ENCODE data around the gene SERPINB1.

SERPINB1 gene

GRCh38 chr6:2844008-2844407 is 2.3 kb upstream of the SERPINB1 start:
- no peak for DNase-seq

DNA sequence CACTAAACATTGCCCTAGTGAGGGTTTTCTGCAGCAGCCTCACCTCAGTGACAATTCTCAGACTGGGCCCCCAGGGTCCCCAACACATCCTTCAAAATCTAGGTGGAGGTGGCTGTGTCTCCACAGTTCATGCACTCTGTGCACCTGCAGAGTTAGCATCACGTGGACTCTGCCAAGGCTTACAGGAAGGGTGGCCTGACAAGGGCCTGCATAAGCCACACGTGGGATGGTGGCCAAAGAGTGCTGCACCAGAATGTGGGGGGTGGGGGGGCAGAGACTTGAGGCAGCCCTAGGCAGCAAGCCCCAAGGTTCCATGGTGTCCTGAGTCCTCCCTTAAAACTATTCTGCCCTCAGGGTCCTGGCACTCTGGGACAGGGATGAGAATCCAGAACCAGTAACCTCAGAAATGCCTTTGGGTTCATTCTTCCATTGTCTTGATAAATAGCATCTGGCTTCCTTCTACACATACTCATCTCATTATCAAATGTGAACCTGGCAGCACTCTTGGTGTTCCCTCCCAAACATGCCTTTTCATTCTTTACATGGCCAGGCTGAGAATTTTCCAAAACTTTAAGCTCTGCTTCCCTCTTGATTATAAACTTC is 1.6 kb upstream of the SERPINB1 start:
- no peak for DNase-seq

DNA sequence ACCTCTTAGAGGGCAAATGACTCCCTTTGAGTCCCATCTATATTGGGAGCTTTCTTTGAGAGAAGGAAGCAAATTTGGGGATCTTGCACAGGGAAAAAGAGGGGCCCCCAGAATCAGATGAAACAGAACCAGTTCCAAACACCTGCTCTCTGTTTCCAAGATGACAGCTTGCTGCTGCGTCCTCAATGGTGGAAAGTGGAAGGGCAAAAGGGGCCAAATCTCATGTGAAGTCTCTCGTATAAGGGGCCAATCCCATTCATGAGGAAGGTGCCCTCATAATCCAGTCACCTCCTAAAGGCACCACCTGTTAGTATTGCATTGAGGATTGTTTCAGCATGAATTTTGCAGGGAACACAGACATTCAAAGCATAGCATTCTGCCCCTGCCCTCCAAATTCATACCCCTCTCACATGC is 483 bp upstream of the SERPINB1 start:
- DNase-seq, result no peak

DNA sequence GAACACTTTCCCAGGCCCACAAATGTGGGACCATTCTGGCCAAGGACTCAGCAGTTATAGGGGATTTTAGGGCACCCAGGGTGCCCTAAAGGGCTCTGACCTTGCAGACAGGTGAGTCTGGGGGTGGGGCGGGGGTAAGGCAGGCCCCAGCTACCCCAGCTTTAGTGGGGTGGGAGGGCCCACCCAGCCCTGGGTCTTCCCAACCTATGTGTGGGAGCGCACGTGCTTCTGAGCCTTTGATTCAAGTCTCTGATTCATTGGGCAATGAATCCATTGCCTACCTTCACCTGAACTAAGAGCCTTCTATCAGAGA is 958 bp downstream of the SERPINB1 start:
- DNase-seq, result no peak

GRCh38 chr6:2839982-2840748 is 1.5 kb downstream of the SERPINB1 start:
- DNase-seq, result no peak

DNA sequence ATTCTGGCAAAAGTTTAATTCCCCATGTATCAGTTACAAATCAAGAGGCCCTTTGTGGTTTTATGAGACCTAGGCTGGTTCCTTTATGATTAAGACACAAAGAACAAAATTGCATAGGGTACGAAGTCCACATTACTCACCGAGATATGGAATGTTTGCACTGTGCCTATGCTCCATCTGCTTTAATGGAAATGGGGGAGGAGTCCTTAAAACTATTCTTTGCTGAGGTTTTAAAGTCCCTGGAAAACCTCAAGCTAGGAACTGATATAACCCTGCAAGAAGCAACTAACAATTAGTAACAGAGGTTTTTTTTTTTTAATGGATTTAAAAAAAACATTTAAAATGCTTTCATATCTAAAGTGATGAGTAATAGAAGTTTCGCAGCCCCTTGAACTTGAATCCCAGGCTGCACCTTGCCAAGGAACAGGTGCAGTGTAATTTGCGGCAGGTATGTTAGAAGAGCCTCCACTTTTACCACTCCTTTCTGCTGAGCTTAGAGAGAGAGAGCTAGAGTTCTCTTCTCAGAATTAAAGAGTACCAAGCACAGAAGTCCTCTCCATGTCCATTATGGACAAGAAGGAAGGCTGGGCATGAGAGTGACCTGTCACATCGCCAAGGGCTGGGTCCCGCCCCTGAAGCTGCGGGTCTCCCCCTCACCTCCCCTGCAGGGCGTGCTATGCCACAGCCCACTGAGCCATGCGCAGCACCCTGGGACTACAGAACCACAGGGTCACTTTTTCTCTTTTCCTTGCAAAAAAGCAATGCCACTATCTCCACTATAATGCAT is 2.3 kb downstream of the SERPINB1 start:
- DNase-seq, result no peak

- no peak for DNase-seq
Measured at GRCh38 chr6:2838251-2838650, 3.4 kb downstream of the SERPINB1 start.

GRCh38 chr6:2834262-2834661 is 7.4 kb downstream of the SERPINB1 start:
- DNase-seq, result no peak

DNA sequence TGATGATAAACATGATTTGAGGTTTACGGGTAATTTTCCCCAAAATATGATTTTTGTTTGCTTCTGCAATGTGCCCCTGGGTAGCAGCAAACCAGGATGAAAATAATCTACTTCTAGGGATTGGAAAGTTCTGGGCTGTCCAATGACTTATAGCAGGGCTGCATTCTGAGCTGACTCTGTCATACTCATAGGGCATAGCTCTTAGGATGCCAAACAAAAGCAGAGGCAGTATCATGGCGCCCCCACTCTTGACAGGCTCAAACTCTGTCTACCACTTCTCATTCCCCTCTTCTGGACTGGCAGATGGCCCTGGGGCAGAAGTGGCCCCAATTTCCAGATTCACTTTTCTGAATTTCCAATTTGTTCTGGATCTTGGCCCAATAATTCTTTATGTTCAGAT is 10.3 kb downstream of the SERPINB1 start:
- no peak for DNase-seq

DNA sequence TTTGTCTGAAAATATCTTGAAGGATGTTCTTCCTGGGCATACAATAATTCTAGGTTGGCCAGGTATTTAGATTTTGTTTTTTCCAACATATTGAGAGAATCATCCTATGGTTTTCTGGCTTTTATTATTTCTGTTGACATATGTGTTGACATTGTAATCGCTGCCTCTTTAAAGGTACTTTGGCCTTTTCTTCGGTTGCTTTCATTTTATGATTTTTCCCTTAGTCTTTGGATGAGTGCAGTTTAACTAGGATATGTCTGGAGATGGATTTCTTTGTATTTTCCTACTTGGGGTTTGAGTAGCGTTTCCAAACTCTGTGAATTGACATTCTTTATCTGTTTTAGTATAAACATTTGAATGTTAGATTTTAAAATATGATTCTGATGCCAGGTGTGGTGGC is 11.5 kb downstream of the SERPINB1 start:
- no peak for DNase-seq

- no peak for DNase-seq
Measured at GRCh38 chr6:2829253-2829652, 12.4 kb downstream of the SERPINB1 start.

DNA sequence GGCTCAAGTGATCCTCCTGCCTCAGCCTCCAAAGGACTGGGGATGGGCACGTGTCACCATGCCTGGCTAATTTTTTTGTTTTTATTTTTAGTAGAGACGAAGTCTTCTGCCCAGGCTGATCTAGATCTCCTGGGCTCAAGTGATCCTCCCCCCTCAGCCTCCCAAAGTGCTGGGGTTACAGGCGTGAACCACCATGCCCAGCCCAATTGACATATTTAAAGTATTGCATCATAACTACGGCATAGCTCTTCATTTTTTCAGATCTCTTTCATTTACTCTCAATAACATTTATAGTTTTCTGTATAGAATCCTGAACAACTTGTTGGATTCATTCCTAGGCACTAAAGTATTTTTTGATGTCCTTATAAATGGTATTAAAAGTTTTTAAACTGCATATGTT is 13.0 kb downstream of the SERPINB1 start:
- DNase-seq, result no peak

GRCh38 chr6:2827142-2827541 is 14.5 kb downstream of the SERPINB1 start:
- no peak for DNase-seq

DNA sequence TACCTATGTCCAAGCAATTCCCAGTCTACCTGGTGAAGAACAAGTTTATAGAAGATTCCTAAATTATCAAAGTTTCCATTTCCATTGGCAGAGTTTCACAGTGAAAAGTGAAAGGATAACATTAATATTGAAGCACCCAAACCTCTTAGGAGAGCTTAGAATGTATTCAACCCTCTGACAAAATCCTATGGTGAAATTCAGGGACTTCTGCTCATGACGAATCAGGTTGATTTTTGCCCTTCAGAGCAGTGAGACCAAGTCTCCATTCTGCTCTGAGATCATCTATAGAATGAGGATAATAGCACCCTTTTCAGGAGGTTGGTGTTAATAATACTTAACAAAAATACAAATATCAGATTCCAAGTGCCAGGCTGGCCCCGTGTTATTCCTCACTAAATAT is 15.5 kb downstream of the SERPINB1 start:
- DNase-seq, result no peak

GRCh38 chr6:2823104-2823850 is 18.4 kb downstream of the SERPINB1 start:
- no peak for DNase-seq

DNA sequence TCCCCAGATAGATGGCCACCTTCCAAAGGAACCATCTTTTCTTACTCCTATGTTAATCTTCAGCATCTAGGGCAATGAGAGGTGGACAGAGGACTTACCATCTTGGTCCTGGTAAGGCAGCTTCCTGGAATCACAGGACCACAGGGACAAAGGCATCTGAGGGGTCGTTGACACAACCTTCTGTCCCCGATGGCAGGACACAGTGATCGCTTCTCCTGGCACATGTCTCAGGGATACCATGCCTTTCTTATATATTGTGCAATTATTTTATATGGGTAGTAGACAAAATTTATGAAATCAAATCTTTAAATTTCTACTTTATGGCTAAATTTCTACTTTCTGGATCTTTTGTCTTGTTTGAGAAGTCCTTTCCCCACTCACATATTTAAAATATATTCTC is 20.1 kb downstream of the SERPINB1 start:
- no peak for DNase-seq

GRCh38 chr6:2820415-2820814 is 21.2 kb downstream of the SERPINB1 start:
- no peak for DNase-seq

DNA sequence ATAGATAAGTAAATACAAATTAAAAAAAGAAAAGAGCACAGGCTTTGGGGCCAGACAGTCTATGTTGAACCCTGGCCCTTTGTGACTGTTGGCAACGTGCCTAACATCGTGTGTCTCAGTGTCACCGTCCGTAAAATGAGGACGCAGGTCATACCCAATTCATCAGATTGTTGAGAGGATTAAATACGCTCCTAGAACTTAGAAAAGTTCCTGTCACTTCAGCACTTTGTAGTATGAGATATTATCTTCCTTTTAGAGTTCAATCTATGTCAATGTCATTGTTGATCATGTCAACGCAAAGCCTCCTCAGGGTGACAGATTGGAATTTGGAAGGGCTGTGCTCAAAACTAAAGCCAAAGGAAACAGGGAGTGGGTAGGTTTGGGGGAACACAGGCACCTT is 21.7 kb downstream of the SERPINB1 start:
- no peak for DNase-seq

DNA sequence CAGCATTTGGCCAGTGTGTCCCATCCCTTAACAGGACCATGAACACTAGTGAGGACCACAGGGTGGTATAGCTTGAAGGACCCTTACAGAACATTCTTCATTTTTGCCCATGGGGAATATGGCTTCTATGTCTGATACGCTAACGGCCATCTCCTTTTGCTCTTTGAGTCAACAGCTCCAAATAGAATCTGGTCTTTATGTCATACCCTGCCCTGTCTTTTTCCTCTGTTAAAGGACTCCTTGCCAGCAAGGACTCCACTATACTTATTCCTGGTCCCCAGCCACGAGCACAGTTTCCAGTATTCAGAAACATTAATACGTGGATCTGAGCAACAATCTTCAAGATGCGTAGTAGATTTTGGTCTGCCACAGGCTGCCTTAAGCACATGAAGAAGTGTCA is 22.5 kb downstream of the SERPINB1 start:
- no peak for DNase-seq

GRCh38 chr6:2818593-2818992 is 23.1 kb downstream of the SERPINB1 start:
- no peak for DNase-seq

DNA sequence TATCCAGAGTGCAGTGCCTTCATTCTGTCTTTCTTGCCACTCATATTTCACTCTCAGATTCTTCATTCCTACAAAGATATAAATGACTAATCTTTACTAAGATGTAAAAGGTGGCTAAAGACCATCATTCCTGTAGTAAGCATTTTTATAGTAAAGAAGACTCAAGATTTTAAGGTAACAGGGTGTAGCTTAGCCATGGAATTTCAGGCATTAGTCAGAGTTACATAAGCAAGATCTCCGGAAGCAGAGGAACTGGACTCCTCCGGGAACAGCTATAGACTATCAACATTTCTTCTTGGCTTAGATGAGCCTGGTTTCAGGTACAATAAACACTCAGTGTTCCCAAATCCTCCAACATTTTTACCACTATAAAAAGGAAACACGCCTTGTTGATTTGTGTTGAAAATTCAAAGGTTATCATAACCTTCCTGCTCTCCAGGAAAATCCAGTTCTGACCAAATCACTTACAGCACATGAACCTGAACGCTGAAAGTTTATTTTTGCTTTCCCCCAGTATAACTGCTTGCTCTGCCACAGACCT is 23.7 kb downstream of the SERPINB1 start:
- no peak for DNase-seq

DNA sequence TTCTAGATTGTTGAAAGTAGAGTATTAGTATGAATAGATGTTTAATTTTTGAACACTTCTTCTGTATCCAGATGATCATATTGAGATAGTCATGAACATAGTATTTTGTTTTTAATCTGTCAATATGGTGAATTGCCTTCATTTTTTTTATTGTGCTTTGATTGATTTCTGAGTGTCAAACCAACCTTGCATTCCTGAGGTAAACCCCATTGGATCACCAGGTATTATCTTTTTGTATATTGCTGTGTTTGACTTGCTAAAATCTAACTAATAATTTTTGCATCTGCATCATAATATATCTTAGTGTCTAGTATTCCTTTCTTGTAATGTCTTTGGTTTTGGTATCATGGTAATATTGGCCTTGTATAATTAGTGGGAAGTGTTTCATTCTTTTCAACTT is 25.5 kb downstream of the SERPINB1 start:
- DNase-seq, result no peak

DNA sequence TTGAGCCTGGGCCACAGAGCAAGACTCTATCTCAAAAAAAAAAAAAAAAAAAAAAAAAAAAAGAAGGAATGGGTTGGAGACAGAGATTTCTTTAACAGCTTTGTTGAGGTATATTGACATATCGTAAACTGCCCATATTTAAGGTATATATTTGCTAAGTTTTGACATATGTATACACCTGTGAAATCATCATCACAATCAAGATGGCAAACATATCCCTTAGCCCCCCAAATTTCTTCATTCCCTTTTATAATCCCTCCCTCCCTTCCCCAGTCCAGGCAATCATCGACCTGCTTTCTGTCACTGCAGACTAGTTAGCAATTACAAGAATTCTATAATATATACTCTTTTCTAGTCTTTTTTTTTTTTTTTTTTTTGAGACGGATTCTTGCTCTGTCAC is 29.0 kb downstream of the SERPINB1 start:
- DNase-seq, result no peak

Data from activated naive CD4-positive, alpha-beta T cell treated with anti-CD3 and anti-CD28 coated beads, Interleukin-2, amount 50 U/mL, for 16 hours (primary cell).